Measurements from ENCODE around the gene RAF1.
"Not testable (repeated sequence)": the region's sequence is repeated elsewhere in the genome, so short reads cannot be mapped to it uniquely, and the experiment has no call there.

RAF1 gene

GRCh38 chr3:12640853-12641252, 23.1 kb downstream of the RAF1 start:
- not testable (repeated sequence) for DNase-seq (ENCODE audit: low read depth in 2 of 2)

DNA sequence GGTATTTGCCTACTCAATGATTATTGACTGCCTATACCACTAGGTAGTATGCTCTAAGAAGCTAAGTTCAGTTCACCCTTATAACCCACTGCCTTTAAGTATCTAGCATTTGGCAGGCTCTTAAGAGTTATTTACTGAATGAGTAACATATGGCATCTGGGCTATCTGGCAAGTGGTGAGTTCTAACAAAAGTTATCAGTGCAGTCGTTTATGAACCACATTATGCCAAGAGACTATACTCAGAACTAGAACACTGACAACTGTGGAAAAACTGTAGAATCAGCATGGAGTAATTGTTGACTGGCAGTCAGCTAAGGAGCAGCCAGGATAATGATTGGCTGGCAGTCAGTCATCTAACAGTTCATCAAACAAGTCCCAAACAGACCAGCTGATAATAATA, 25.8 kb downstream of the RAF1 start:
- no peak for DNase-seq (ENCODE audit: low read depth in 2 of 2)

- no peak for DNase-seq (ENCODE audit: low read depth in 2 of 2)
These were observed 30.8 kb downstream of the RAF1 start for GRCh38 chr3:12633108-12633507.

- DNase-seq (ENCODE audit: low read depth in 2 of 2) = no peak
These were observed 31.4 kb downstream of the RAF1 start for GRCh38 chr3:12632523-12632922.

DNA sequence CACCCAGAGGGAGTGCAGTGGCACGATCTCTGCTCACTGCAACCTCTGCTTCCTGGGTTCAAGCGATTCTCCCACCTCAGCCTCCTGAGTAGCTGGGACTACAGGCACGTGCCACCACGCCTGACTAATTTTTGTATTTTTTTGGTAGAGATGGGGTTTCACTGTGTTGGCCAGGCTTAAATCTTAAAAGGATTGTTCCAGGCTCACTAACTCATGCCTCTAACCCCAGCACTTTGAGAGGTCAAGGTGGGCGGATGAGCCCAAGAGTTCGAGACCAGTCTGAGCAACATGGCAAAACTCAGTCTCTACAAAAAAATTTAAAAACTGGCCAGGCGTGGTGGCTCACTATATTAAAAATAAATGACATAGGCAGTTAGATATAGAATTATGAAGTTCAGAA, 33.1 kb downstream of the RAF1 start:
- not testable (repeated sequence) for DNase-seq (ENCODE audit: low read depth in 2 of 2)

- DNase-seq (ENCODE audit: low read depth in 2 of 2) = no peak
These were observed 33.6 kb downstream of the RAF1 start for GRCh38 chr3:12630292-12630691.

GRCh38 chr3:12629560-12629959, 34.4 kb downstream of the RAF1 start:
- DNase-seq (ENCODE audit: low read depth in 2 of 2) = no peak

GRCh38 chr3:12628813-12629212, 35.1 kb downstream of the RAF1 start:
- no peak for DNase-seq (ENCODE audit: low read depth in 2 of 2)

- DNase-seq (ENCODE audit: low read depth in 2 of 2) = no peak
These were observed 36.5 kb downstream of the RAF1 start for GRCh38 chr3:12627370-12627769.

- DNase-seq (ENCODE audit: low read depth in 2 of 2) = not testable (repeated sequence)
These were observed 39.0 kb downstream of the RAF1 start for GRCh38 chr3:12624964-12625363.

DNA sequence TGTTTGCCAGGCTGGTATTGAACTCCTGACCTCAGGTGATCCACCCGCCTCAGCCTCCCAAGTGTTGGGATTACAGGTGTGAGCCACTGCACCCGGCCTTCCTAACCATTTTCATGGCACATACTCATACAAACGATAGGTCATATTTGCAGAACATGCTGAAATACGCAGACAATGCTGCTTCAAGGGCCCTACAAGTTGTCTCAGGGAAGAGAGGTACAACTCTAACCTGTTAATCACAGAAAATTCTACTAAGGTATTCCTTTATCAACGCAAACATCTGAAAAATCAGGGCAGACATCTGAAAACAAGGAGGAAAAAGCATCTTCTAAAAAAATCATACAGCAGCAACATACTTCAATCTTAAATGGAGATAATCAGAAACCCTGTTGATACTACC, 39.9 kb downstream of the RAF1 start:
- no peak for DNase-seq (ENCODE audit: low read depth in 2 of 2)

- DNase-seq (ENCODE audit: low read depth in 2 of 2) = no peak
These were observed 41.6 kb downstream of the RAF1 start for GRCh38 chr3:12622335-12622734.

DNA sequence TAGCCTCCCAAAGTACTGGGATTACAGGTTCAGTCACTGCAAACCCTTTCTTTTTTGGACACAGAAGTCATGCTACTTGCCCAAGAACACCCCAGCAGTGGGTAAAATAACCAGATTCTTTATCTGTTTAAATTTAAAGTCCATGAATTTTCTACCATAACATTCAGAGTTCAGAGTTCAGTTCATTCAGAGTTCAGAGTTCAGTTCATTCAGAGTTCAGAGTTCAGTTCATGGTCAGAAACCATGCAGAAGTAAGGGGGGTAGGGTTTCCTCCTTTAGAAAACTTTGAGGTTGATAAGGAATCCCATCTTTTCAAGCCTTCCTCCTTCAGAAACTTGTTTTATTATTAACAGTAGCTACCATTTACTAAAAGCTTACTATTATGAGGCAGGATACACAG, 43.2 kb downstream of the RAF1 start:
- no peak for DNase-seq (ENCODE audit: low read depth in 2 of 2)

DNA sequence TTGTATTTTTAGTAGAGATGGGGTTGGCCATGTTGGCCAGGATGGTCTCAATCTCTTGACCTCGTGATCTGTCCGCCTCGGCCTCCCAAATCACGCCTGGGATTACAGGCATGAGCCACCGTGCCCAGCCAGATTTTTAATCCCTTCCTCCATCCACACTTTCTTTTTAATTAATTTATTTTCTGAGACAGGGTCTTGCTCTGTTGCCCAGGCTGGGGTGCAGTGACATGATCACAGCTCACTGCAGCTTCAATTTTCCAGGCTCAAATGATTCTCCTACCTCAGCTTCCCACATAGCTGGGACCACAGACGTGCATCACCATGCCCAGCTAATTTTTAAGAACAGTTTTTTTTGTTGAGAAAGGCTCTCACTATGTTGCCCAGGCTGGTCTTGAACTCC, 43.6 kb downstream of the RAF1 start:
- no peak for DNase-seq (ENCODE audit: low read depth in 2 of 2)

DNA sequence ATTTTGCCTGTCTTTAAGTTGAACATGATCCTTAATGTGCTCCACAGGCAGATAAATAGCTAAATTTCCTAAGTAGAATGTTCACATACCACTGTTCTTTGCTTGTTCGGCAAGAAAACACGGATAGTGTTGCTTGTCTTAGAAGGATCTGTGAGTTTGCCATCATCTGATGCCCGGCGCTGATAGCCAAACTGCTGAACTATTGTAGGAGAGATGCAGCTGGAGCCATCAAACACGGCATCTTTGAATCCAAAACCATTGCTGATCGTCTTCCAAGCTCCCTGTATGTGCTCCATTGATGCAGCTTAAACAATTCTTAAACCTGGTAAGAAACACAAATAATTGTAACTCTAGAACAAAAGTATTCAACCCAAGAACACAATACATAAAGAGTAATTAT, 45.5 kb downstream of the RAF1 start:
- DNase-seq (ENCODE audit: low read depth in 2 of 2) = no peak

GRCh38 chr3:12615266-12615665, 48.7 kb downstream of the RAF1 start:
- no peak for DNase-seq (ENCODE audit: low read depth in 2 of 2)

DNA sequence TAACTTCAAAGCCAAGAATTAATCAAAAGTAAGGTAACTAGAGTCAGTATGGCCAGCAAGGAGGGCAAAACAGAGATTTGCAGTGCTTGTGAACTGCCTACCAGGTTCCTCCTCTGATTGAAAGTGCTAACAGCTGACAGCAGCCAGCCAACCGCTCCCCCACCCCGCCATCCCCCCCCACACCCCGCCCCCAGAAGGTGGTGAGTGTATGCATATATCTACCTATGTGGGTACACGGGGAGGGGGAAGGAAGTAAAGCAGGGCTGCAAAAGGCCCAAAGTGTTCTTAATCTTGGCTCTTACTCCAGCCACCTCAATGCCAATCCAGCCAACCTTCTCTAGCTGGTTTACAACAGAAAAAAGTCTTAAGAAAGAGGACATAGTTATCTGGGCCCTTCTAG, 50.7 kb downstream of the RAF1 start:
- no peak for DNase-seq (ENCODE audit: low read depth in 2 of 2)

GRCh38 chr3:12612514-12613226, 51.2 kb downstream of the RAF1 start:
- no peak for DNase-seq (ENCODE audit: low read depth in 2 of 2)

DNA sequence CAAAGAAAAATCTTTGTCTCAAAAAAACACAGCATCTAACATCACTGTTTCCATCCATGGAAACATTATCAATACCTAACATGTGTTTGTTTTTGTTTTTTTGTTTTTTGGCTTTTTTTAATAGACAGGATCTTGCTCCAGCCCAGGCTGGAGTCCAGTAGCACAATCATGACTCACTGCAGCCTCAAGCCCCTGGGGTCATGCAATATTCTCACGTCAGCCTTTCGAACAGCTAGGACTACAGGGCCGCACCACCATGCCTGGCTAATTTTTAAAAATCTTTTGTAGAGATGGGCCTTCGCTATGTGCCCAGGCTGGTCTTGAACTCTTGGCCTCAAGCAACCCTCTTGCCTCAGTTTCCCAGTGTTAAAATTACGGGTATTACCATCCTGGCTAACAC, 52.8 kb downstream of the RAF1 start:
- no peak for DNase-seq (ENCODE audit: low read depth in 2 of 2)

DNA sequence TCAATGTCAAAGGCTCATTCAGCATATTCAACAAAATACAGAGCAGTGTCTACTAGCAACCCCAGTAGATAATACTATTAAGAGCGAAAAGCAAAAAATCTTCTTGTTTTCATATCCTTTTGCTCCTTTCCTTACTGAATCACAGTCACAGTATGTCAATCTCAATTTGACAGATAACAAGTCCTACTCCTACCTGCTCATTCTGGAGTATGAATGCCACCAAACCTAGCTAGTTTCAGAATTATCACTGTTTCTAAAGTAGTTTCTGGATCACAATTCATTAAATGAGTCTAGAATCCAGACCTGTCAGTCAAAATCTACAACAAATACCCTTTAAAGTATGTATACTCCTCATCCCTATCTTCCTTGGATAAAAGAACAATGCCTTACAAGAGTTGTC, 55.5 kb downstream of the RAF1 start:
- no peak for DNase-seq (ENCODE audit: low read depth in 2 of 2)

DNA sequence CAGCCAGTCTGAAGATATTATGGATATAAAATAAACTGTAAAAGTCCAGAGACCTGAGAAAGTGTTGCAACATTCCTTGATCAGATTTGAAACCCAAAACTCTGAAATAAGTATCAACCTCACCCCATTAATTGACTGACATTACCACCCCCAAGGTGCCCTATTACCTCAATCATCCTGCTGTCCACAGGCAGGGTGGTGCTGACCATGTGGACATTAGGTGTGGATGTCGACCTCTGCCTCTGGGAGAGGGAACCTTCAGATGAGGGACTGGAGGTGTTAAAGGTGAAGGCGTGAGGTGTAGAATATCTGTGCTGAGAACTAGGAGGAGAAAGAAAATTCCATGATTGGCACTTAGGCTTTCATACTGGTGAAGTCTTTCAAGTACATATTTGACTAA, 59.9 kb downstream of the RAF1 start:
- no peak for DNase-seq (ENCODE audit: low read depth in 2 of 2)

DNA sequence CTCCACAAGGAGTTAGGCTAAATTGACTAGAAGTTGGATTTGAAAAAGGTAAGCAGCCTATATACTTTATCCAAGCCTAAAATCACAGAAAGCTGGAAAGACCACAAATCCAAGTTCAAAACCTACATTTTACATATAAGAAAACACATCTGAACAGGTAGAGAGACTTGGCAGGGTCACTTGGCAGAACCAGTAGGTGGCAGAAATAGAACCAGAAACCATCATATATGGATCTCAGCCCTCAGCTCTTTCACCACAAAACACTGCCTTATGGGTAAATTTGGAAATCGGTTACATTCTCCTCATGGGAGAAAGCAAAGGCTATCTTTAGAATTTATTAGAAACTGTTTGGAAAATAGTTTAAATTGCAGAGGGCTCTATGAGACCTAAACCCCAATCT, 62.8 kb downstream of the RAF1 start:
- DNase-seq (ENCODE audit: low read depth in 2 of 2) = no peak

DNA sequence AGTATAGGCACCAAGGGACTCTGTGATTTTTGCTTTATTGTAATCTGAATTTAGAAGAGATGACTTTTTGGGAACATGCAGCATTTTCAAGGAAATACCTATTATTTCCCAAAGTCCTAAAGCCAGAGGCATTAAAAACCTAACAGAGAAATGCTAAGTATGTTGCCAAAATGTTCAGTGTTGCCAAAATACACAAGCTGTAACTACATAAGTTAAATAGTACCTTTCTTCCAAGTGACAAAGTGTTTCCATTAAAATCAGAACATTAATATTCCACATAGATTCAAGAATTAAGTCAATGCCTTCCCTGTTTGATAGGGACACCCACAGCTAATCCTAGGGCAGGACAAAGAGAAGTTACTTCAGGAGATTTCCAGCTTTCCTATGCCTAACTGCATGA, 65.0 kb downstream of the RAF1 start:
- no peak for DNase-seq (ENCODE audit: low read depth in 2 of 2)

DNA sequence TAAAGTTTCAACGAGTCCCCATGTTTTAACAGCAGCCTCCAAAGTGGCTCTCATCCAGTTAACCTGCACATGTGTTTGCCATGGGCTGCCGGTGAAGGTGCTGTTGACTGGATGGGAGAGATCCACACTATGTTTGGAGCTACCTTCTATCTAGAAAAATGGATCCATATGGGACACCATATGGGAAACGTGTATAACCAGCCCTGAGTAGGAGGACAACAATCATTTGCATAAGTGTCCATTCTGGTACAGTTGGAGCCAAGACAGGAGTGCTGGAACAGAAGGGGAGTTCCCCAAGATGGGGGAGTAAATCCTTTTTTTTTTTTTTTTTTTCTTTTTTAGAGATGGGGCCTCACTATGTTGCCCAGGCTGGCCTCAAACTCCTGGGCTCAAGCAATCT, 70.4 kb downstream of the RAF1 start:
- no peak for DNase-seq (ENCODE audit: low read depth in 2 of 2)
